Measurements from ENCODE around the gene SH3BGR. TPM values are rescaled to one million over a fixed set of nuclear protein-coding genes. Genes with fewer than 3 reads are reported as not detected.

The SH3BGR gene
- total RNA-seq, 2 donors from 2014 or later = 1.0 TPM; not detected in 1

DNA sequence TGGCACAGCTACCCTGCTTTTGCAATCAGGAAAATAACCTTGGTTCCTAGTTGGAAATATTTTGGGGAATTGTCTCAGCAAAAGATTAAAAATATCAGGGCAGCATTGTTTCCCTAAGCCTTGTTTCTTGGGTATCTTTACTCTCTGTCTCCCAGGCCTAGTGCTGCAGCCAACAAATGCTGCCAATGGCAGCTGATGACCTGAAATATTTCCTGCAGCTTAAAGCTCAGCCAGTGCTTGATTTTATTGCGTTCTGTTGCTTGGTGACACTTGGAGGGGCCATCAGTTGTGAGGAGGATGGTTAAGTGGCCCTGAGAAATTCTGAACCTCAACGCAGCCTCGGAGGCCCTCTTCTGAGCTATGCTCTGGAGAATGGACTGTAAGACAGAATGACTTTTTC lies 101.6 kb downstream of the SH3BGR start:
- no peak overlapping the region for H3K27ac ChIP-seq
- 46 to 96% methylated on average over 3 of the region's 3 CpGs for WGBS, 2 donors
- no peak for DNase-seq
- intact Hi-C loops (cut with DNase I) = no loop called here
- H3K36me3 ChIP-seq (replicated peaks in 1 of 2; ENCODE audit: insufficient read depth in 1 of 2, low read depth in 2 of 2) = no peaks in the 10 kb centered on the region
- no peak overlapping the region for H3K4me3 ChIP-seq
- no peak for ATAC-seq
- TF ChIP-seq POLR2A (IDR thresholded peaks at IDR 0.05) = no peak
- TF ChIP-seq, protein P1, sequence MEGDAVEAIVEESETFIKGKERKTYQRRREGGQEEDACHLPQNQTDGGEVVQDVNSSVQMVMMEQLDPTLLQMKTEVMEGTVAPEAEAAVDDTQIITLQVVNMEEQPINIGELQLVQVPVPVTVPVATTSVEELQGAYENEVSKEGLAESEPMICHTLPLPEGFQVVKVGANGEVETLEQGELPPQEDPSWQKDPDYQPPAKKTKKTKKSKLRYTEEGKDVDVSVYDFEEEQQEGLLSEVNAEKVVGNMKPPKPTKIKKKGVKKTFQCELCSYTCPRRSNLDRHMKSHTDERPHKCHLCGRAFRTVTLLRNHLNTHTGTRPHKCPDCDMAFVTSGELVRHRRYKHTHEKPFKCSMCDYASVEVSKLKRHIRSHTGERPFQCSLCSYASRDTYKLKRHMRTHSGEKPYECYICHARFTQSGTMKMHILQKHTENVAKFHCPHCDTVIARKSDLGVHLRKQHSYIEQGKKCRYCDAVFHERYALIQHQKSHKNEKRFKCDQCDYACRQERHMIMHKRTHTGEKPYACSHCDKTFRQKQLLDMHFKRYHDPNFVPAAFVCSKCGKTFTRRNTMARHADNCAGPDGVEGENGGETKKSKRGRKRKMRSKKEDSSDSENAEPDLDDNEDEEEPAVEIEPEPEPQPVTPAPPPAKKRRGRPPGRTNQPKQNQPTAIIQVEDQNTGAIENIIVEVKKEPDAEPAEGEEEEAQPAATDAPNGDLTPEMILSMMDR (IDR thresholded peaks at IDR 0.05) = no peak
- H3K27me3 ChIP-seq = no peaks in the 10 kb centered on the region
- no peaks in the 10 kb centered on the region for H3K4me1 ChIP-seq
- no peaks in the 10 kb centered on the region for H3K9me3 ChIP-seq

DNA sequence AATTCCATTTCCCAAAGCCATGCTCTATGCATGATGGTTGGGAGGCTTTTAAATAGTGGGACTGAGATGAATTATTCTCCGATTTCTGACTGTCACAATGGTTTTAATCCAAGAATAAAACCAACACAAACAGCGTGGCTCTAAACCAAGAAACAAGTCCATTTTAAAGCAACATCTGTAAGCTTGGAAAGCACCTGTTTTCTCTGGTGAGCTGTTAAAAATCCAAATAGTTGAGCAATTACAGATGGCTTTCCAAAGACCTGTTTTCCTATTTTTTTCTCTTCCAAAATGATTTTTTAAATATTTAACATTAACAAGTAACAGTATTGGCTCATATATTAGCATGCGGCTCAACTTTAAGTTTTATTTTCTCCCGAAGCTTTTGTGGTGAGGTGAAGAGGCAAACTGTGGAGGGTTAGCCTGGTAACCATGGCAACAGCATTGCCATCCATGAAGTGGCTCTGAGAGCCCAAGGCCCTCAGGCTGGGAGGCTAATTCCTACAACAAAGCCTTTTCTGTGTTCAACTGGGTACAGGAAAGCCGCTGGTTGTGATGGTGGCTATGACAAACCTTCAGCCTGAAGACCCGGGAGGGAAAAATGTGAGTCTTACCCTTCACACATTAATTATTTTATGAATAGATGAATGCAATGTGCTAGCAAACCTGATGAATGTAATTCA lies 104.3 kb downstream of the SH3BGR start:
- intact Hi-C loops (cut with DNase I) = no loop called here
- no peak for ATAC-seq
- Histone ChIP-seq H3K4me1 (peaks cover 7% of the 10 kb centered on the region), H3K4me3 (no peak overlapping the region), H3K36me3 (replicated peaks in 1 of 2; ENCODE audit: insufficient read depth in 1 of 2, low read depth in 2 of 2) (no peaks in the 10 kb centered on the region), H3K27me3 (no peaks in the 10 kb centered on the region), H3K27ac (peak overlapping the region in 1 of 4 donors; percentile 5), H3K9me3 (no peaks in the 10 kb centered on the region)
- DNase-seq = no peak
- 64 to 82% methylated on average over 6 of the region's 6 CpGs for WGBS, 2 donors
- TF ChIP-seq, protein P1 (IDR thresholded peaks at IDR 0.05) = no peak
- TF ChIP-seq POLR2A (IDR thresholded peaks at IDR 0.05) = no peak

DNA sequence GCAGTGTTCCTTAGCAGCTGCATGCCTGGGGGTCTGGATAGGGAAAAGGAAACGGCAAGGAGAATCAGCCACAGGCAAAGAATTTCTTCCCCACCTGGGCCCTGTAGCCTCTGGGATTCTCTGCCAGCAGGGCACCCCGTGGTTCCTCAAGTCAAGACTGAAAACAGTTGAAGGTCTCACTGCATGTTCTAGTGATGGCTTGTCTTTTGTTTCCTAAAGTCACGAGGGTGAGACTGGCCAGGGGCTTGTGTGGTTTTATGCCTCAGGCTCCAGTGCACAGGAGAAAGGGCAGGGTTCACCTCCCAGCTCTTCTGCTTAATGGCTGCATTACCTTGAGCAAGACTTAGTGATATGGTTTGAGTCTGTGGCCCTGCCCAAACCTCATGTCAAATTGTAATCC lies 107.7 kb downstream of the SH3BGR start:
- H3K4me3 ChIP-seq = no peak overlapping the region
- intact Hi-C loops (cut with DNase I) = no loop called here
- DNase-seq (no peak), ATAC-seq (no peak)
- no peak for TF ChIP-seq POLR2A (IDR thresholded peaks at IDR 0.05)
- TF ChIP-seq, protein P1 (IDR thresholded peaks at IDR 0.05) = no peak
- no peaks in the 10 kb centered on the region for H3K36me3 ChIP-seq (replicated peaks in 1 of 2; ENCODE audit: insufficient read depth in 1 of 2, low read depth in 2 of 2)
- no peak overlapping the region for H3K27ac ChIP-seq
- WGBS, 2 donors = 60 to 81% methylated on average over 3 of the region's 3 CpGs
- H3K4me1 ChIP-seq = peaks cover 41% of the 10 kb centered on the region
- H3K27me3 ChIP-seq = no peaks in the 10 kb centered on the region
- no peaks in the 10 kb centered on the region for H3K9me3 ChIP-seq

DNA sequence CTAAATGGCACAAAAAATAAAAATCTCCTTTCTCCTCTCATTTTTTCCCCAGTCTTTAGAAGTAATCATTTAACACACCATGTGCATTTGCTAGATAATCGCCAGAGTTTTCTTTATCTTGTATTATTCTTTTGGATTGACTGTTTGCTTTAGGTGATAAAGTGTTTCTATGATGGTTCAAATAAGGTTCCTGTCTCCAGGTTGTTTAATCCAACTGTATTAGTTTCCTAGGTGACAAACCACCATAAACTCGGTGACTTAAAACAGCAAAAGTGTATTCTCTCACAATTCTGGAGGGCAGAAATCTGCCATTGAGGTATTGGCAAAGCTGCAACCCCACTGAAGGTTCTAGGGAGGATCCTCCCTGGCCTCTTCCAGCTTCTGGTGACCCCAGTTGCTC lies 109.4 kb downstream of the SH3BGR start:
- ATAC-seq (peak; percentile 68), DNase-seq (no peak)
- 16 to 18% methylated on average over 2 of the region's 2 CpGs for WGBS, 2 donors

More for the DNA sequence above, 109.4 kb downstream of the SH3BGR start:
- Histone ChIP-seq H3K4me1 (peaks cover 44% of the 10 kb centered on the region), H3K4me3 (no peak overlapping the region), H3K36me3 (replicated peaks in 1 of 2; ENCODE audit: insufficient read depth in 1 of 2, low read depth in 2 of 2) (no peaks in the 10 kb centered on the region), H3K9me3 (no peaks in the 10 kb centered on the region), H3K27me3 (no peaks in the 10 kb centered on the region), H3K27ac (no peak overlapping the region)
- intact Hi-C loops (cut with DNase I) = no loop called here
- TF ChIP-seq, protein P1 (IDR thresholded peaks at IDR 0.05) = no peak
- no peak for TF ChIP-seq POLR2A (IDR thresholded peaks at IDR 0.05)

All from body of pancreas (tissue), 4 donors.